ENCODE results near the gene SDK1.

Gene SDK1

DNA sequence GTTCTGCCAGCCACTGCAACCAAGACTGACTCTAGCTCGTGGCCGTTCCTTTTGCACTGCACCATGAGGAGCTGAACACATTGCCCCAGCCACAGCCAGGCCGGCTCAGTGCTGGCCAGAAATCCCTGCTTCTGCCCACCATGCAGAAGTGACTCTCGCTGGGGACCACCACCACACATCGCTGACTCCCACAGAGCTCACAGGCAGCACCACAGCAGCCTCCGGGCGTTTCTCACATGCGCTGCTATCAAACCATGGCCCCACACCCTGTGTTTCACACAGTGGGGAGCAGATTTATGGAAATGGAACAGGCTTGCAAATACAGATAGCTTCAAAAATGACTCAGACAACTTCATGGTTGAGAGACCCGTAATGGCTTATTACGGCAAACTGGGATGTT is 15.4 kb upstream of the SDK1 start:
- no peak for DNase-seq

DNA sequence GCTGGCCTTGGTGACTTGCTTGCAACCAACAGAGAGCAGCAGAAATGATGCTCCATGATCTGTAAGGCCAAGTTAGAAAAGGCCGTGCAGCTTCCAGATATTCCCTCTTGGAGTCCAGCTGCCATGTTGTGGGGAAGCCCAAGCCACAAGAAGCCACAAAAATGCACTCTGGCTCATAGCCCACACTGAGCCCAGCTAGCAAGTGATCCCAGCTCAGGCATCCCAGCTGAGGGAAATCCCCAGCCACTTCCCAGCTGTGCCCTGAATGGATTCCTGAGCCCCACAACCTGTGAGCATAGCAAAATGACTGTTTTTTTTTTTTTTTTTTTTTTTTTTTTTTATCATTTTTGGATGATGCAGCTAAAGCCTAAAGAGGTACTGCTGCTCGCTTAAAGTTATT is 11.1 kb upstream of the SDK1 start:
- no peak for DNase-seq

DNA sequence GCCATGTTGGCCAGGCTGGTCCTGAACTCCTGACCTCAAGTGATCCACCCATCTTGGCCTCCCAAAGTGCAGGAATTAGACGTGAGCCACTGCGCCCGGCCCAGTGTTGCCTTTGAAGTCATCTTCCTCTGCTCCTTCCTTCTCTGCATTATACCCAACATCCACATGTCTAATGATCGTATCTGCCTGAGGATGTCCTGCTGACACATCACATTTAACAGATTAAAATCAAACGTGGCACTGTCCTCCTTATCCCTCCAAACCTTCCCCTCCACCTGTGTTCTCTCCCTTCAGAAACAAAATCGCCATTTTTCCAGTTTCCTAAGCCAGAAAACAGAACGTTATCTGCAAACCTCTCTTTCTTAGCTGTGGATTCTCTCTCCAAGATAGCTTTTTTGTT is 8.4 kb upstream of the SDK1 start:
- no peak for DNase-seq

DNA sequence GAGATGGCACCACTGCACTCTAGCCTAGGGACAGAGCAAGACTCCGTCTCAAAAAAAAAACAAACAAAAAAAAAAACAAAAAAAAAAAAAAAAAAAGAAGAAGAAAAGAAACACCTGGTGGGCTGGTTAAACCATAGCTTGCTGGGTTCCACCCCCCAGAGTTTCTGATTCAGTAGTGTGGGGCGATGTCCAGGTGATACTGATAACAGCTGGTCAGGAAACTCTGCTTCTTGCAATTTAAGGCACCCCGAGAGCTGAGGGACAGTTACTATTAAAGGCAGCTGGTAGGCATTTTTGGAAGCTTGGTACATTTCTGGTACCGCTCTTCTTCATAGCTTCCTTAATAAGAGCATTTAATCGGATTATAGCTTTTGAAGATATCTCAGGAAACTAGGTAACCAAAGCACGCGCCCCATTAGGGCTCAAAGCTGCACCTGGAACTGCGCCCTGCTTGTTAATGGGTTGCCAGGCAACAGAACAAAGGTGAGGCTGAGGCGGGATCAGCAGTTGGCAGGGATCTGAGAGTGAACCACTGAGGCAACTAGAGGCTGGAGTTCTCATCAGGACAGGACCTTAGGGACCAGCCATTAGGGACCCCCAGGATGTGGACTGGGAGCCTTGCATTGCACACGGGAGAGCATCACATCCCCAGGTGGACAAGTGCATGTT is 6.5 kb upstream of the SDK1 start:
- no peak for DNase-seq

DNA sequence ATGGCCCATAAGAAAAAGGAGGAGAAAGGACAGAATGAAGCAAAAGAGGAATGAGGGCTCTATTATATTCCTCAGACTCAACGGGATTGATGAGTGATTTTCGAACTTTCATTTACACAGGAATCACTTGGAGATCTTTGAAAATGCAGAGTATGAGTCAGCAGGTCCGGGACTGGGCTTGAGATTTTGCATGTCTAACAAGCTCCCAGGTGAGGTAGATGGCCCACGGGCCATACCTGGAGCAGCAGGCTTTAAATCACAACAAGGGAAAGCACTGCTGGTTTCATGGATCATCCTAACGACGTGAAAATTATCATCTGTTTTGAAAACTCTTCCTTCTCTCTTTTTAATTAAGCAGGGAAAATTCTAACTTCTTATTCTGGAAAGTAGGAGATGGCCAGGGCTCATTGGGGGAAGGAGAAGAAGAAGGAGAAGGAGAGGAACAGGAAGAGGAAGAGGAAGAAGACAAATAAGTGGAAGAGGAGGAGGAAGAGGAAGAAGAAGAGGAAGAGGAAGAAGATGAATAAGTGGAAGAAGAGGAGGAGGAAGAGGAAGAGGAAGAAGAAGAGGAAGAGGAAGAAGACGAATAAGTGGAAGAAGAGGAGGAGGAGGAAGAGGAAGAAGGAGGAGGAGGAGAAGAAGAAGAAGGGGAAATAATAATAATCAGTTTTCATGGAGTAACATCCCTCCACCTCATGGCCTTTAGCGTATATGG is 3.8 kb upstream of the SDK1 start:
- DNase-seq: no peak

DNA sequence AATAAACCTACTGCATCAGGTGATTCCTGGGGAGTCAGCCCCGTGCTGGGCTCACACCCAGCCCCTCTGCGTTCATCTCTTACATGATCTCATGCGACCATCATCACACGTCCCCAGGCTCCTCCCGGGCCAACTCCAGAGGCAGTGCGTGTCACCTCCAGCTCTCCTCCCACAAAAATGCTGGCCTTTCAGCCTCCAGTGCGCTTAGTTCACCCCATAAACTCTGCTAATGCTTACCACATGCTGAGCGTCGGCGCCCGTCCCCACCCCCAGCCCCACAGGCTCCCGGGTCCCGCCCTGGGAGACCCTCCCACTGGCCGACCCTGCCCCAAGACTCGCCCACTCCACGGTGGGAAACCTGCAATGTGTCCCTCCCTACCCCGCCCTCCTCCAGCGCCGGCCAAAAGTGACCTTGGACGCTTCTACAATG is 816 bp upstream of the SDK1 start:
- no peak for DNase-seq

DNA sequence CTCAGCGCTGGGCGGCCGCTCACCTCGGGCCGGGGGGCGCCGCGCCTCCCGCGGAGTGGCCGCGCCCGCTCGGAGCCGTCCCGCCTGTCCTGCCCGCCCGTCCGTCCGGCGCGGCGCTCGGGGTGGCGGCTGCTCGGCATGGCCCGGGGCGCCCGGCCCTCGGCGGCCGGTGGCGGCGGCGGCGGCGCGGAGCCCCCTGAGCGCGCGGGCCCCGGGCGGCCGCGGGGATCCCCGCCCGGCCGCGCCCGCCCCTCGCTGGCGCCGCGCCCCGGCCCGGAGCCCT is 338 bp downstream of the SDK1 start:
- DNase-seq: no peak

DNA sequence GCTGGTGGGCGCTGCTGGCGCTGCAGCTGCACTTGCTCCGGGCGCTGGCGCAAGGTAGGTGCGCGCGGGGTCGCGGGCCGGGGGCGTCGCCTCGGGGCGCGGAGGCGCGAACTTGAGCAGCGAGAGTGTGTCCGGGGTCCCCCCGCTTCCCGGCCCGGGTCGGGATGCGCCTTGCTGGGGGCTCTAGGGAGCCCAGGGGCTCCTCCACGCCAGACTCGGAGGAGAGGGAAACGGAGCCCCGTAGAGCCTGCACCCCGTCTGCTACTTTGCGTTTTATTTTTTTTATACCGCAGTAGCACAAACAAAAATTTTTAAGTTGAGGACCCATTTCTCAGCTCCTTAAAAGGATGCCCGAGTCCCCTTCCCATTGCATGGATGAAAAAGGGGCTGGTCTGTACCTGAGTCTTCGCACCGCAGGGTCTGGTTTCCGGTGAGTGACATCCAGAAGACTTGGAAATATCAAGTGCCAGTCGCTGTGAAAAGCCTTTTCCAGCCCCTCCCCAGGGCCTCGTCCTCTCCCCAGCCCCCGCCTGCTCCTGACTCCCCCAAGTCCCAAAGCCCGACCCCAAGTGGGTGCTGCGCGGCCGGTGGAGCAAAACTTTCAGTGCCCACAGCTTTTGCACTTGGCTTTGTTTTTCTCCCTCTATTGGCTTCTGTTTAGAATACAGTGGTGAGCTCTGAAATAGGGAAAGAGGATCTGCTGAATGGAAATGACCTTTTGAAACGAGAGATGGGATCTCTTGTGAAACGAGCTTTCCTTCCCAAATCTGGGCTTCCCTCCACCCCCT is 973 bp downstream of the SDK1 start:
- peak; percentile 12 for DNase-seq

DNA sequence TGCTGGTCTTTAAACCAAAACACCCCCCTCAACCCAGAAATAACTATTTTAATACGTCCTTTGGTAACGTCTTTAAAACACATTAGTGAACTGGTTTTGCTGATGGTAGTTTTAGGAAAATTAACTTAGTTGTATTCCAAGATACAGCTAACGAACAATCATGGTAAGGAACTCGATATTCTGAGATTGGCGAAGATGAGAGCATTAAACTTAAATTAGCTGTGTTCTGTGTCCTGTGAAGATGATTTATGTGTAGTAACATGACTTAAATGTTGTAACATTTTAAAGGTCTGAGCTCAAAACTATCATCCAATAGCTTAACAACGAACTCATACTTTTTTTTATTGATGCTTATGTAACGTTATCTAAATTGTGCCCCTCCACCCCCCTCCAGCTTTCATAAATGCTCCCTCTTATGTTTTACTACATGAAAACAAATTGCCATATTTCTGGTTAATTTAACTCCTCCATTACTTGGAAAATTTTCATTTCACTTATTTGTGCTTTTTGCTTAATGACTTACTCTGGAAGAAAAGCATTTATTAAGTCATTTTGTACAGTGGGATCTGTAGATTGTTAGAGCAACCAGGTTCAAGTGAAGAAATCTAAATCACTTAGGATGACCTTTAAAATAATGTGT is 1.7 kb downstream of the SDK1 start:
- DNase-seq: no peak

DNA sequence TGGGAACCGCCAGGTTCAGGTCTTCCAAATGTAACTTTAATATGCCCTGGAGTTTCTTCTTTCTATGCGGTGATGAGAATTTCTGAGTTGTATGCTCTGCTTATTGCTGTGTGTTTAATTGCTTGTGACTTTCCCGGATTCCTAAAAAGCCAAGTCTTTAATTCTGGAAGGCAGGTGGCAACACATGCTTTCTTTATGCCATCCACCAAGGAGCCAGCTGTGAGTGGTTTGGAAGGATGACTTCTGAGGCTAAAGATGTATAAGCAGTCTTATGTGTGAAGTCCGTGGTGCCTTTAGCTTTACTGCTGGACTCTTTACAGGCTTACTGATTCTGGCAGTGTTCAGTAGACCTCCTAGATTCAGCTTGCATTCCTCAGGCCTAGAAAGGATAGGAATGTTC is 3.1 kb downstream of the SDK1 start:
- no peak for DNase-seq

DNA sequence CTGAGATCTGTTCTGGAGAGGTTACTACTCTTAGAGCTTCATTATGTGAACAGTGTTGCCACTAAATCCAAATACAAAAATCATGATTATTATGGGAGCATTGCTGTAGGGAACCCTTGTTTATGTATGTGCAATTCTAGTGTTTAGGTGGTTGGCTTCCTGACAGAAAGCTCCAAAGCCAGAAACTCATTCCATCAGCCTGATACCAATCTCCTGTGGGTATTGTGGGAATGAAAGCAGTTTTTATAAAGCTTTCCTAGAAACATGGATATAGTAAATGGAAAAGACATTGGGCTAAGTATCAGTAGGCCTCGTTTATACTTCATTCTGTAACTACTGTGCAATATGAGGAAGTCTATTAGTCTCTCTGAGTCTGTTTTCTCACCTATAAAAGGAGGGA is 6.4 kb downstream of the SDK1 start:
- no peak for DNase-seq

DNA sequence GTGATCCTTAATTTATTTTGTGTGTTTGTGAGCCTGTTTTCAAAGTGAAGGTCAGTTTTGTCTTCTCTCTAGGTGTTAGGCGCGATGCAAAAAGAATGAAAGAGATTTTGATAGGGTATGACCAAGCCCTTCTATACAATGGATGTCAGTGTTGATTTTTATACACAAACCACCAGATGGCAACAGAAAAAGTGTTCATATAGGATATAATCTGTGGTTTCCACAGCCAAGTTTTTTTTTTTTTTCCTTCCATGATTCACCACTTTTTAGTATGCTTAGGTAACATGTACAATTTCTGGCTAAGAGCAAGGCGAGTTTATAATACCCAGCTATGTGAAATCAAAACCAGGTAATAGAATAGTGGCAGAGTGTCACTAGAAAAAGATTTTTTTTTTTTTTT is 8.1 kb downstream of the SDK1 start:
- no peak for DNase-seq

DNA sequence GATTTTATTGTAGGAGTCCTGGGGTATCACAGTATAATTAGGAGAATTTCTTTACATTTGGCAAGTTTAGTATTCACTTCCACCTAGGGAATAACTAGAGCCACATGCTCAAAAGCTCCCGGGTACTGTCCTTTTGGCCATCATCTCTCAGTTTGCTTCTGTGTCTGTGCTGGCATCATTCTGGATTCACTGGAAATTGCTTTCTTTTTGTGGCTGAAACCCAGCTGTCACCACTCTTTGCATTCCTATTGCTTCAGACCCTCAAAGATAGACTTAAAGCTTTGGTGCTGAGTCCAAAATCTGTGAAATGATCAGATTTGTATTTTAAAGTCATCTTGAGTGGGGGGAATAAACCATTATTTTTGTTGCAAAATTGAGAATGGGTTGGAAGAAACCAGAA is 8.9 kb downstream of the SDK1 start:
- no peak for DNase-seq

DNA sequence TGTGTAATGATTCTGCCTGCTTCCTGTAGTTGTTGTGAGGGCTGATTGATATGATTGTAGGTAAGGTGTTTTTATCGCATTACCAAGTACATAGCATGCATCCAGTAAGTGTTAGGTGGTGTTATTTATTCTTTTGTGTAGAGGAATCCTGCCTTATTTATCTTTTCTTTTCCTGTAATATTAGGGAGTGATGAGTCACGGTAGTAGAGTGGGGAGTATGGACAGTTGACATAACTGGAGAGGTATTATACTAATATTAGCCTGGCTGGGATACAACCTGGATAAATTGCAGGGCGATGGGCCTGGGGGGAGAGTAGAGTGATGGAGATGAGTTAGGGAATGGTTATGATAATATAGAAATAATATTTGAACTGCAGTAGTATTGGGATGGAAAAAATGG is 9.8 kb downstream of the SDK1 start:
- DNase-seq: no peak

DNA sequence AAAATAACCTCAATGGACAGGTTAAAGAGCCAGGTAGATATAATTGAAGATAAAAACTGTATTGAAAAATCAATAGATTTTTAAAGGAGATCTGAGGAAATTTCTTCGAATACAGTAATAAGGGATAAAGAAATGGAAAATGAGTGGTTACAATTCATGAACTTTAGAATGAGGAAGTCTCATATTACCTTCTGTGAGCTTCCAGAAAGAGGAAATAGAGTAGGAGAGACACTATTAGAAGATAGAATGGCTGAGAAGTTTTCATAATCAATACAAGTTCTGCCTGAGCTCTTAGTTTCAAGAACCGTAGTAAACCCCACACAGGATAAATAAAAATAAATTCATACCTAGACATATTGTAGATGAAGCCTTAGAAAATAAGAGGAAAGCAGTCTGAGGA is 11.5 kb downstream of the SDK1 start:
- DNase-seq: no peak

DNA sequence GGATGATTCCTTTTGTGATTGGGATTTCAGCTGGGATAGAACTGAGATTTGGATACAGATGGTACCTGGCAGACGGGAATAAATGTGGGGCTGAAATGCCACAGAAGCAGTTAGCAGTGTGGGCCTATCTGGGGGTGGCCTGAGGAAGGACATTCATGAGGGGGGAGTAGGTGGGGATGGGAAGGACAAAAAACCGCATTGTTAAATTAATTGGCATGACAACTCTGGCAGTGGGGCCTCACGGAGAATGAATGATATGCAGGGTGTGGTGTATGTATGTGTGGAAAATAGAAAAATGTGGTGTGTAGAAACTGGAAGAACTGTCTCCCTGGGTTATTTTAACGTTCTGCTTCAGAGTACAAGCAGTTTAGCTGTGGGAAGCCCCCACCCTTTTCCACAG is 17.8 kb downstream of the SDK1 start:
- no peak for DNase-seq

DNA sequence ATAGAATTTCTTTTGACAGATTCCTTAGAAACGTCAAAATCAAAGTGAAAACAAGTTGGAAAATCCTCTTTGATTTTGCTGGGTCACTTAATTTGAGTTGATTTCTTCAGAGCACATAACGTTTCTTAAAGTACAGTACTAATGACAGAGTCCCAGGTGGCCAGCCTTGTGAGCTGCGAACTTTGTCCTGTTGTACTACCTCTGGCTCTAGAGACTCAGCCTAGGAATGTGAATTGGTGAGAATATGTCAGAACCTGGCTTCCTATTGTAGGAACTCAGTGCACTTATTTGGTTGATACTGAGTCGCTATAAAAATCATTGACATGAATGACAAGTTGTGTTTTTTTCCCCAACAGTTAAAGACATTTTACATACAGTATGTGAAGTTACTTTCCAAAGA is 20.2 kb downstream of the SDK1 start:
- DNase-seq: no peak

DNA sequence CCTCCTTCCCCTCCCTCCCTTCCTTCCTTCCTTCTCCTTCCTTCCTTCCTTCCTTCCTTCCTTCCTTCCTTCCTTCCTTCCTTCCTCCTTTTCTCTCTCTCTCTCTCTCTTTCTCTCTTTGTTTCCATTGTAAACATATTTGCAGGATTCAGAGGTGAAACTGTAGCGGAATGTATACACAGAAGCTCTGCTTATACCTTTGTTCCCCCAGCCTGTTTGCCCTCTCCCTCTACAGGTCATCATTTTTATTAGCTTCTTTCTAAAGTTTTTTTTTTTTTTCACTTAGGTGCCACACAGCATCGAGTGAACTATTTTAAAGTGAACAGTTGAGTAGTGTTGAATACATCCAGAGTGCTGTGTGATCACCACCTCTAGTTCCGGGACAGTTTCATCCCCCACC is 20.7 kb downstream of the SDK1 start:
- DNase-seq: no peak

DNA sequence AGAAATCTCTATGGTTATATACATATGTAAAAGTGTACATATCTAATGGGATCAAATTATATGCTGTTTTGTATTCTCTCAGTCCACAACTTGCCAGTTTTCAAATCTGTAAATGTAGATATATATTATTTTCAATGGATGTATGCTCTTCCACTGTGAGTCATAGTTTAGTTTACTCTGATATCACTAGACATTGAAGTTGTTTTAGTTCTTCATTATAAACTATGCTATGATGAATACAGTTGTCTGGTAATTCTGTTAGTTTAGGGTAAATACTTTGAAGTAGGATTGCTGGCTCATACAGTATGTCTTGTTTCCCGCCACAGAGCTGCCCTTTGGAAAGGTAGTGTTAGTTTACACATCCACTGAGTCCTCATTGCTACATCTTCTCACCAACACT is 25.2 kb downstream of the SDK1 start:
- no peak for DNase-seq

DNA sequence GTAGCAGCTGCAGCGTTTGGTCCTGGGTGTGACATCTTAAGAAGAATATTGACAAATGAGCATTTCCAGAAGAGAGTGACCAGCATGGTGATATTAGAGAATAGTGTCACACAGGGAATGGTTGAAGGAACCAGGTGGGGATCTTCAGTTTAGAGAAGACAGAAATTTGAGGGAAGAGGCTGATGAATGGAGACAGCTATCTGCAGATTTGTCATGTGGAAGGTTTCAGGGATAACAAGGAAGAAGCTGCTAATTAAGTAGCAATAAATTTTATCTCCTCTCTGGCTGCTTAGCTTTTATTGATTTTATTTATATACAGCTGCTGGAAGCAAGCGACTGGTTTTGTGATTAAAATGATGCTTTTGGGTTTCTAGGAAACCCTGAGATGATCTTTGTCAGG is 26.0 kb downstream of the SDK1 start:
- no peak for DNase-seq

DNA sequence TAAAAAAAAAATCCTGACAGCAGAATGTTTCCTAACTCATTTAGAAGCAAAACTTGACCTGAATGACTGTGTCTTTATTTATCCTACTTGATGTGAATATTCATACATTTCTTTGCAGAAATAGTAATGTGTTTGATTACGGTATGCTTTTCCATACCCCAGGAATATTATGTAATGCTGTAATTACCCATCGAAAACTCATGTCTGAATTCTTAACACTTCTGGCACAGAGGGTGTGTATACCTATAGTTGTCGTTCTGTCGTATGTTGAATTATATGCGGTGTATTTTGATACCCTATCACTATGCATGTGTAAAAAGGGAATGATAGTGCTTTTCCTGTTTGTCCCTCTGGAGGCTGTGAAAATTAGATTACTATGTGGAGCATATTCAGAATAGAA is 26.6 kb downstream of the SDK1 start:
- no peak for DNase-seq

DNA sequence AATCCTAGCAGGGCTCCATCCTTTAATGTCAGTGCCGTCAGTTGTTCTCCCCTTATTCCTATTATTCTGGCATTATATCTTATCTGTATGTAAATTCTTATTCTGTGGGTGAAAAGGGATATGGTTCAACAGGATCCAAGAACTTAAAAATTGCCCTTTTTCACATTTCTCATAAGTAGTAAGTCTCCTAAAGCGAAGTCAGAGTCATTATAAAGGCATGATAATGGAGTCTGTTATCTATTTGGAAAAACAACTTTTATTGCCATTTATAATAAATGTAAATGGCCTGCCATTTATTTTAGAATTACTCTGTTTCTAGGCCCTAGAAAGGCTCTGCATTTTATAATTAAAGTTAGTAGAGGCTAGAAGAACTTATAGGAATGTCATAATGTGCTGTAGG is 31.3 kb downstream of the SDK1 start:
- no peak for DNase-seq

DNA sequence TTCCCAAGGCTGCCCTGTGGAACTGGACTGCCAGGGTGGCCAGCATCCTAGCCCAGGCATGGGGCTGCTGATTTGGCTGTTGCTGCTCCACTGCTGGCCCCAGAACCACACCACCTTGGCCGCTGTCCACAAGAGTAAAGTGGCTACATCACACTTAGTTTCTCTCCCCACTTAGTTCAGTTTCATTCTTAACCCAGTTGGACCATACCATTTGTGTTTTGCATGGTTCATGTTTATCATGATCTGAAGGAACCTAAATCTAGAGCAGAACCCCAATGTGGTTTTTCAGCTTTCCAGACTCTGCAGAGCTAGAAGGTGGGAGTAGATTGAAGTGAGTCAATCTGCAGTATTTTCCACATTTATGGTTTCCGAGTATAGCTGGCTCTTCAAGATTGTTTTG is 32.8 kb downstream of the SDK1 start:
- DNase-seq: no peak

DNA sequence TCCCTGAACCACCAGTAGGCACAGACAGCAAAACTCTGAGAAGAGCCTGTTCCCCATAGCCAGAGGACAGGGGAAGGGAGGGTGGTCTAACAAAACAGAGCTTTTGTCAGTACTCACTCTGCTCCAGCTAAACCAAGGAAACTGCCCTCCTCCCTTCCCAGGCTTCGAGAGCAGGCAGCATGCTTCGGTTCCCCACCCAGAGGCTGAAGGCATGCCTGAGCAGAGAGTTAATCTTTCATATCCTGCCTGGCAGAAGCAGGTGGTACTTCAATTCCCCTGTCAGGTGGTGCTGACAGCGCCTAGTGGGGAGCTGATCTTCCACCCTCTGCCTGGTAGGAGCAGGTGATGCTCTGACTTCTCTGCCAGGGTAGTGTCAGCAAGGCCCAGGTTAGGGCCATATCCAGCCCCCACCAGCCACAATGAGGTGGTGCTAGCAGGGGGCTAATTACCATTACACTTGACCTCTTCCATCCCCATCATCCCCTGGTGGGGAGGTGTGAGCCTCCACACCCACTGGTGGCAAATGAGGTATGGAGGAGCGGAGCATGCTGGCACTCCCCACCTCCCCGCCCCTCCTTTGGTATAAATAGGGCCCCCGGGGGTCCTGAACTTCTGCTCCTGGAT is 35.1 kb downstream of the SDK1 start:
- DNase-seq: no peak
